ELR (cell line): ENCODE measurements around the gene PDF.
A peak's percentile ranks its signal among the peaks of the same experiment; 100 is the strongest.
"Not testable (repeated sequence)": the region's sequence is repeated elsewhere in the genome, so short reads cannot be mapped to it uniquely, and the experiment has no call there.

Experiments used
- DNase-seq: peaks from one replicate; pipeline ENCODE4 v3.0.0-alpha.2; 2015; ENCODE audit warnings: low read depth

The PDF gene

DNA sequence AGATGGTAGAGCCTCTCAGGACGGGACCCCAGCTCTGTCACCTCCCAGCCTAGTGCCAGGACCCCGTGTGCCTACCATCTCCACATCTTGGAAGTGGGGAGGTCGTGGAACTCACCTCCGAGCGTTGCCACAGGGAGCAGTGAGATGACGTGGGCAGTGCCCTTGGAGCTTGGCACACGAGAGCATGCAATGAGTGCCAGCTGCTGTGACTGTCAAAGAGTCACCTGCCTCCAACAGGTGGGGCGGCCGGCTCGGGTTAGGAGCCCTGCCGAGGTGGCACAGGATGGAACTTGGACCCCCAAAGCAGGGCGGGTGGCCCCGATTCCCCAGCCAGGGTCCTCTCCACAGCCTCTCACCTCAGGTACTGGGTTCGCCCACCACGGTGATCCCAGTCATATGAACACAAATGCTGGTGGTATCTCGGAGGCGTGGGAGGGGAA lies 13.8 kb downstream of the PDF start:
- no peak for DNase-seq

DNA sequence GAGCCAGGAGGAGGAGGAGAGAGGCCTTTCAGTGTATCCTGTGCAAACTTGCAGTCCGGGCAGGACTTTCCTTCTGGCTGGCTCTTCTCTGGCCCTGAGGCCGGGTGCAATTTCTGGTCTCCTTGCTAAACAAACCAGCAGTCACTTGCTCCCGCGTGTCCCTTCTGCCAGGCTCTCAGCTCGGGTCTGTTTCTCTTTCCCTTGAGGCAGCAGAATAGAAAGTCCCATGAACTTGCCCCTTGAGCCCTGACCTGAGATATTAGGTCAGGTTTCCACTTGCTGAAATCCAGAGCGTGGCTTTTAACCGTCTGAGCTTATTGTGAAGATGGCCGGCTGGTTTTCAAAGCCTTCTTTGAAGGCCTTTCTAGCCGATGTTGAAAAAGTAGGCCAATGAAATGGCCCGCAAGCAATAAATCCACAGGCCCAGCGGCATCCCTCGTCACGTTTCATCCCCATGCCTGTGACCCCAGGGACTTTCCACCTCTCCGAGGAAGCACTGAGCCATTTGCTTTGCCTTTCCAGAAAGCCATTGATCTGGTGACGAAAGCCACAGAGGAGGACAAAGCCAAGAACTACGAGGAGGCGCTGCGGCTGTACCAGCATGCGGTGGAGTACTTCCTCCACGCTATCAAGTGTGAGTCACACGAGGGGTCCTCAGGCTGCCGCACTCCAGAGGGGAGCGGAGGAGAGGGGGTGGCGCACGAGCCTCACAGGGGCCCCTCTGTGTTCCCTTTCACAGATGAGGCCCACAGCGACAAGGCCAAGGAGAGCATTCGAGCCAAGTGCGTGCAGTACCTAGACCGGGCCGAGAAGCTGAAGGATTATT lies 14.7 kb downstream of the PDF start:
- no peak for DNase-seq

- no peak for DNase-seq
Observed at GRCh38 chr16:69314534-69314933, 15.9 kb downstream of the PDF start.

DNA sequence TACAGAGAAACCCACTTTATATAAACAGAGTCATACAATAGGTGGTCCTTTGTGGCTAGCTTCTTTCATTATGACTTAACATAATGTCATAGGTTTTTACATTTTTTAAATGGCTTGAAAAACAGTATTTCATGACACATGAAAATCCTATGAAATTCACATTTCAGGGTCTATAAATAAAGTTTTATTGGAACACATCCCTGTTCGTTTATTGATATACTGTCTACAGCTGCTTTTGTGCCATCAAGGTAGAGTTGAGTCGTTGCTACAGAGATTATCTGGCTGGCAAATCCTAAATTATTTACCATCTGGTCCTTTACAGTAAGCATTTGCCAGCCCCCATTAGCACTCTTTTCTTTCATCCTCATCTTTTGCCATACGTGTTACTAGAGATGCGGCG lies 16.9 kb downstream of the PDF start:
- no peak for DNase-seq

- DNase-seq = peak; percentile 56
Observed at GRCh38 chr16:69311533-69312387, 18.6 kb downstream of the PDF start.

GRCh38 chr16:69310653-69311532 lies 19.5 kb downstream of the PDF start, which contains the start of gene VPS4A:
Gene VPS4A (plus strand): TSS chr16:69311350. CDS start chr16:69311512, 162 bp downstream.
- DNase-seq = peak; percentile 96

- DNase-seq = no peak
Observed at GRCh38 chr16:69309316-69309715, 21.1 kb downstream of the PDF start.

DNA sequence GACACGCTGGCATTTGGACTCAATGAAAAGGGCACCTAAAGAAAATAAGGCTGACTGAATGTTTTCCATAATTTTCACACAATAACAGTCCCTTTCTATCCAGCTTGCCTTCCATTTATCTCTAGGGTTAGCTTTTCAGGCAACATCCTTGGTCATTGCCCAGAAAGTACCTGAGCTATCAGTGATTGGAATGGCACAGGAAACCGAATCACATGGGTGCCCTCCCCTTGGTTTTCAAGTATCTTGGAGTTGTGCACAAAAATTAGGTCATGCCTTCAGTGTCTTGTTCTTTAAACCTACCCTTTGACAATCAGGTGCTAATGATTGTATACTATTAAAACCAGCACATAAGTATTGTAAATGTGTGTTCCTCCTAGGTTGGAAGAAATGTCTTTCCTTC lies 22.5 kb downstream of the PDF start:
- no peak for DNase-seq

GRCh38 chr16:69307091-69307490 lies 23.3 kb downstream of the PDF start:
- no peak for DNase-seq

GRCh38 chr16:69306031-69306430 lies 24.4 kb downstream of the PDF start:
- no peak for DNase-seq

DNA sequence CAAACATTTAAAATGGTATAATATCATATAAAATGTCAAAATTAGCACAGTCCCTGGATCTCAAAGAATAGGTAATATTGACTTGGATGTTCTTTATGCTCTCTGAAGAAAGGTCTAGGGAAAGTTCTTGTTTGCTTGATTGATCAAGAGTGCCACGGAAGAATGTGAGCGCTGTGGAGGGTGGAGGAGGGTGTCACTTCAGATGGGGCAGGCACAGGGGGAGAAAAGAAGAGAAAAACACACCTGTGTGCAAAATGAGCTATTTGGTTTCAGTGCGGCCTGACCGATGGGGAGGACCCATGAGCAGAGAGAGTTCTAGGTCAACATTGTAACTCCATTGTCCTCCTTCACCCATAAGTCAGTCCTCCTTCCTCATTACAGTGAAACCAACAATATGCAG lies 28.1 kb downstream of the PDF start:
- DNase-seq = no peak

DNA sequence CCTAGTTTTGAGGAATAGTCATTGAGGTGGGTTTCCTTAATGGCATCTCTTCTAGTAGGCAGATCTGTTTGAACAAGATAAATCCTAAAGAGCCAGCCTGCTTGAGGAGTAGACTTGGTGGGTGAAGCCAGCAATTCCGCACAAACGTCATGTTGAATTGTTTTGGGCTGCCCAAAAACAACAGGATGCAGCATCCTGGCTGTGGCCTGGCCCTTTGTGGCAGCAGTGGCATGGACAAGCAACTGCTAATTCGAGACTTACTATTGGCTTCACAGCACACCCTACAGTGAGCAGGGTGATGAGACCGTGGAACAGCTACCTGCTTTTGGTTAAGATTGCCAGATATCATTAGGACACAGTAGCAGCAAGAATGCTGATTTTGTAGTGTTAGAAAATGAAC lies 28.5 kb downstream of the PDF start:
- DNase-seq = no peak

DNA sequence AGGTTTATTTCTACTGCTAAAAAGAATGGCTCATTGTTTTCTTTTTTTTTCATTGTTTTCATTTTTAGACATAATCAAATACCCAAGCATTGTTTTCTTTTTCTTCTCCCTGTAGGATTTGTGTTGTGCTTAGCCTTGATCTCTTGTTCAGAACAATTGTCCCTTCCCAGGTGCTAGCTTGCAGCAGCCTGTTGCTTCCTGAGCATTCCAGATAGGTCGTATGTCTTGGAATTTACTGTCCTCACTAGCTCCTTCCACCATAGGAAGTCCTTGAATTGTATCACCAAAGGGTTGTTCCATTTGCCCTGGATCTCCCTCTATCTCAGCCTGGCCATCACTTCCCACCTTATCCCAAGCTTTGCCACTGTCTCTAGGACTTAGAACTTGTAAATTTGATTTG lies 29.2 kb downstream of the PDF start:
- DNase-seq = no peak

DNA sequence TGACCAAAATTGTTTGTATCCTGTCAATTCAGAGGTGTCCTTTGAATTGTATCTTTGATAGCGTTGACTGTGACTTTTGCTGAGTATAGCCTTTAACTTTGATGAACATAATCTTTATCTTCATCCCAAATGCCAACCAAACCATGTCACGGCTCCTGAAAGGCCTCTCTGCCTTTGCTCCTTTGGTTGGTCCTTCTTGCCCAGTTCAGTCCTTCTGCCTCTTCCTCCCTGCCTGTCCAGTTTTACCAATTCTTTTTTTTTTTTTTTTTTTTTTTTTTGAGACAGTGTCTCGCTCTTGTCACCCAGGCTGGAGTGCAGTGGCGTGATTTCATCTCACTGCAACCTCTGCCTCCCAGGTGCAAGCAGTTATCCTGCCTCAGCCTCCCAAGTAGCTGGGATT lies 32.1 kb downstream of the PDF start:
- DNase-seq = no peak

GRCh38 chr16:69296771-69297170 lies 33.6 kb downstream of the PDF start:
- DNase-seq = not testable (repeated sequence)

GRCh38 chr16:69294051-69294450 lies 36.3 kb downstream of the PDF start:
- DNase-seq = no peak

GRCh38 chr16:69293401-69293800 lies 37.0 kb downstream of the PDF start:
- no peak for DNase-seq

DNA sequence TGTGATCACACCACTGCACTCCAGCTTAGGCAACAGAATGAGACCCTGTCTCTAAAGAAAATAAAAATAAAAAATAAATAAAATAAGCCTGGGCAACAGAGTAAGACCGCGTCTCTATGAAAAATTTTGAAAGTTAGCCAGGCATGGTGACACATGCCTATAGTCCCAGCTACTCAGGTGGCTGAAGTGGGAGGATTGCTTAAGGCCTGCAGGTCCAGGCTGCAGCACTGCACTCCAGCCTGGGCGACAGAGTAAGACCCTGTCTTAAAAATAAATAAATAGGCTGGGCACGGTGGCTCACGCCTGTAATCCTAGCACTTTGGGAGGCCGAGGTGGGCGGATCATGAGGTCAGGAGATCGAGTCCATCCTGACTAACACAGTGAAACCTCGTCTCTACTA lies 38.7 kb downstream of the PDF start:
- not testable (repeated sequence) for DNase-seq

- DNase-seq = peak; percentile 82
Observed at GRCh38 chr16:69286941-69287713, 43.3 kb downstream of the PDF start.

DNA sequence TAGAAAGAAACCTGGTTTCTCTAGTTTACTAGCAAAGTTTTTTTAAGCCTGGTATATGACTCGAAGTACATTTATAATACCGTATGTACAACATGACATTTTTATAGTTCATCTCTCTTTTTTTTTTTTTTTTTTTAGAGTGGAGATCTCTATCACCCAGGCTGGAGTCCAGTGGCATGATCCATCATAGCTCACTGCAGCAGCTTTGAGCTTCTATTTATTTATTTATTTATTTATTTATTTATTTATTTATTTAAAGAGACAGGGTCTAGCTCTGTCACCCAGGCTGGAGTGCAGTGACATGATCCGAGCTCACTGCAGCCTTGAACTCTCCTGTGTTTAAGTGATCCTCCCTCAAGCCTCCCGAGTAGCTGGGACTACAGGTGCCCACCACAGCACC lies 45.1 kb downstream of the PDF start:
- DNase-seq = no peak

DNA sequence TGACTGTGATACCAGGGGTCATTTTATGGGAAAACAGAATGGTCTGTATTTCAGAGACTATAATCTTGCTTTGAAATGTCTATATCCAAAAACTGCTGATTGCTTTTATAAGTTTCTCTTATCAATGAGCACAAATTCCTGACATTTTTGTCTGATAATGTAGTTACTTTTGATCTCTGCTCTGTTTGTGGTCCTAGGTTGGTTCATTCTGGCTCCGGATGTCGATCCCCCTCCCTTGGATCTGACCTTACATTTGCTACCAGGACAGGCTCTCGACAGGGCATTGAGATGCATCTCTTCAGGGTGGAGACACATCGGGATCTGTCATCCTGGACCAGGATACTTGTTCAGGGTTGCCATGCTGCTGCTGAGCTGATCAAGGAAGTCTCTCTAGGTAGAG lies 46.5 kb downstream of the PDF start:
- no peak for DNase-seq
